ENCODE measurements around the gene CYTH4.

DNA sequence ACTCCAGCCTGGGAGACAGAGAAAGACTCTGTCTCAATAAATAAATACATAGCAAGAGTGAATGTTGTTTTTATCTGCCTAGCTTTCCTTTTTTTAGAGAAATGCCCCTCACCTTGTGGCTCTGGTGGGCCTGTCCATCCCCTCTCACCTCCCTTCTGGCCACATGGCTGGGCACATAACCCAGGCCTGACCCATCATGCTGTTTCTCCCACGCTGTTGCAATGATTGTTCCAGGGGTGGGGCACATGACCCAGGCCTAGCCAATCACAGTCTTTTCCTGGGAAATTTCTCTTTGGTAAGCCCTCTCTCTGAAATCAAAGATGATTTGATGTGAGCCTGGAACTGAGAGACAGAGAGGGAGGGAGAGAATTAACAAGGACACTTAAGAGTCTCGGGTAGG lies 5.5 kb upstream of the CYTH4 start:
- TF ChIP-seq, protein P1, sequence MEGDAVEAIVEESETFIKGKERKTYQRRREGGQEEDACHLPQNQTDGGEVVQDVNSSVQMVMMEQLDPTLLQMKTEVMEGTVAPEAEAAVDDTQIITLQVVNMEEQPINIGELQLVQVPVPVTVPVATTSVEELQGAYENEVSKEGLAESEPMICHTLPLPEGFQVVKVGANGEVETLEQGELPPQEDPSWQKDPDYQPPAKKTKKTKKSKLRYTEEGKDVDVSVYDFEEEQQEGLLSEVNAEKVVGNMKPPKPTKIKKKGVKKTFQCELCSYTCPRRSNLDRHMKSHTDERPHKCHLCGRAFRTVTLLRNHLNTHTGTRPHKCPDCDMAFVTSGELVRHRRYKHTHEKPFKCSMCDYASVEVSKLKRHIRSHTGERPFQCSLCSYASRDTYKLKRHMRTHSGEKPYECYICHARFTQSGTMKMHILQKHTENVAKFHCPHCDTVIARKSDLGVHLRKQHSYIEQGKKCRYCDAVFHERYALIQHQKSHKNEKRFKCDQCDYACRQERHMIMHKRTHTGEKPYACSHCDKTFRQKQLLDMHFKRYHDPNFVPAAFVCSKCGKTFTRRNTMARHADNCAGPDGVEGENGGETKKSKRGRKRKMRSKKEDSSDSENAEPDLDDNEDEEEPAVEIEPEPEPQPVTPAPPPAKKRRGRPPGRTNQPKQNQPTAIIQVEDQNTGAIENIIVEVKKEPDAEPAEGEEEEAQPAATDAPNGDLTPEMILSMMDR (IDR thresholded peaks at IDR 0.05) = no peak
- no peak for TF ChIP-seq POLR2A (IDR thresholded peaks at IDR 0.05)

All from uterus (tissue), 2 donors.